Osteoblast (primary cell): ENCODE measurements around the gene TMEM106C. TPM values are rescaled to one million over a fixed set of nuclear protein-coding genes. Genes with fewer than 3 reads are reported as not detected.

Source experiments
- DNase-seq: peaks from one replicate; pipeline ENCODE4 v3.0.0; 2011; ENCODE audit warnings: low spot score, mixed read lengths; ENCODE audit not compliant: insufficient read length; ENCODE audit errors: missing footprints
- H2AFZ ChIP-seq: 2 replicates; pipeline ENCODE4 v1.6.0; 2011; ENCODE audit warnings: mild to moderate bottlenecking, low read length
- H3K27ac ChIP-seq: 2 replicates; pipeline ENCODE4 v1.5.1; 2011; ENCODE audit warnings: mild to moderate bottlenecking, low read depth, low read length, moderate library complexity
- H3K27me3 ChIP-seq: 2 replicates; pipeline ENCODE4 v1.6.0; 2012; ENCODE audit warnings: mild to moderate bottlenecking, control low read depth, inconsistent platforms, low read length, moderate library complexity; ENCODE audit not compliant: insufficient read depth
- H3K36me3 ChIP-seq: 2 replicates; pipeline ENCODE4 v1.5.1; 2011; ENCODE audit warnings: mild to moderate bottlenecking, low read length, control low read depth, moderate library complexity; ENCODE audit not compliant: insufficient read depth
- H3K4me1 ChIP-seq: 2 replicates; pipeline ENCODE4 v1.5.1; 2011; ENCODE audit warnings: mild to moderate bottlenecking, low read length, control low read depth, moderate library complexity; ENCODE audit not compliant: insufficient read depth
- H3K4me2 ChIP-seq: 2 replicates; pipeline ENCODE4 v1.6.0; 2011; ENCODE audit warnings: mild to moderate bottlenecking, low read length; ENCODE audit not compliant: insufficient read depth
- H3K4me3 ChIP-seq: fragments of 200-600 bp; sonication (generic); 3 replicates; pipeline ENCODE4 v1.5.1; 2012; ENCODE audit warnings: mild to moderate bottlenecking, low read length, inconsistent platforms; ENCODE audit not compliant: insufficient read depth
- H3K79me2 ChIP-seq: 2 replicates; pipeline ENCODE4 v1.6.0; 2012; ENCODE audit warnings: mild to moderate bottlenecking, low read length, control low read depth, inconsistent platforms; ENCODE audit not compliant: insufficient read depth
- H3K9me3 ChIP-seq: 2 replicates; pipeline ENCODE4 v1.5.1; 2011; ENCODE audit warnings: low read depth, low read length, control low read depth
- H4K20me1 ChIP-seq: 2 replicates; pipeline ENCODE4 v1.6.0; 2012; ENCODE audit warnings: mild to moderate bottlenecking, low read length, control low read depth; ENCODE audit not compliant: insufficient read depth
- CTCF ChIP-seq: IDR thresholded peaks from 2 replicates; pipeline ENCODE4 v1.5.1; 2011; ENCODE audit warnings: mild to moderate bottlenecking, low read depth, low read length, moderate library complexity; ENCODE audit errors: extremely low read depth
- total RNA-seq: library from RNA; depleted of rRNA; stranded (reverse); fragments of >200 nt; gene quantifications from 2 replicates; pipeline ENCODE4 v1.2.3, GENCODE V29; 2012

TMEM106C gene
- total RNA-seq, 1 donor: 57.5 TPM

DNA sequence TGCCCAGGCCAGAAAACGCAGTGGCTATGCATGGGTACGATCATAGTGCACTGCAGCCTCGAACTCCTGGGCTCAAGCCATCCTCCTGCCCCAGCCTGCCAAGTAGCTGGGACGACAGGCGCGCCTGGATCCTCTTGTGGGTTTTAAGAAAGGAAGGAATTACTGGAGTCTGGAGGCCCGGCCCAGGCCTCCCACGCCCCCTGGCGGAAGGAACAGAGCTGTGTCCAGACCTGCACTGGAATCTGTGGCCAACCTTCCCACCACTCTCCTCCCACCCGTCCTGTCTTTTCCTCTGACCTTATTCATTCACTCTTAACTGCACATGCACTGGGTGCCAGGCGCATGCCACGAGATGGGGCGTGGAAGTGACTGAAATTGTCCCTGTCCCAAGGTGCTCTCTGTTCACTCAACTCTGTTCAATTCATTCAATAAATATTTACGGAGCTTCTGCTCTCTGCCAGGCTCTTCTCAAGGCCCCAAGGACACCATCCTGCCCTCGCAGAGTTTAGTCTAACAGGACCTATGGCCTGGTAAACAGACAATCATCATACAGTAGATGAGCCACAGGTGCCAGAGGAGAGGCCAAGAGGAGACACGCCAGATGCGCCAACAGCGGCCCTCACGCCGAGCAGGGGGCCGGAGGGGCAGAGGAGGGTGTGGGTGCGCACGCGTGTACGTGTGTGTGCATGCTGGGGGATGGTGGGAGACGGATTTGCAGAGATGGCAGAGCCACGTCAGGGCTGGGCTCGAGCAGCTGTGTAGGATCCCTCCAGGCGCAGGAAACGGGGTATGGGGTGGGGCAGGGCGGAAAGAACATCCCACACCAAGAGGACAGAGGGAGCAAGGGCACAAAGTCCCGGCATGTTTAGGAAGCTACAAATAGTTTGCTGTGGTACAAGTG is 13.7 kb upstream of the TMEM106C start:
- peaks cover 23% of the 10 kb centered on the region for H3K27me3 ChIP-seq
- TF ChIP-seq CTCF: peak; percentile 93
- no peaks in the 10 kb centered on the region for H3K79me2 ChIP-seq
- no peaks in the 10 kb centered on the region for H3K9me3 ChIP-seq
- no peaks in the 10 kb centered on the region for H4K20me1 ChIP-seq
- peak overlapping the region; percentile 3 for H3K4me3 ChIP-seq
- H3K4me1 ChIP-seq: peaks cover 6% of the 10 kb centered on the region
- H3K36me3 ChIP-seq: no peaks in the 10 kb centered on the region
- no peak overlapping the region for H3K27ac ChIP-seq
- DNase-seq: peak; percentile 99
- H2AFZ ChIP-seq: no peak overlapping the region
- peak overlapping the region; percentile 47 for H3K4me2 ChIP-seq

- no peak overlapping the region for H3K27ac ChIP-seq
These were observed 12.4 kb upstream of the TMEM106C start for GRCh38 chr12:47950856-47951468.

DNA sequence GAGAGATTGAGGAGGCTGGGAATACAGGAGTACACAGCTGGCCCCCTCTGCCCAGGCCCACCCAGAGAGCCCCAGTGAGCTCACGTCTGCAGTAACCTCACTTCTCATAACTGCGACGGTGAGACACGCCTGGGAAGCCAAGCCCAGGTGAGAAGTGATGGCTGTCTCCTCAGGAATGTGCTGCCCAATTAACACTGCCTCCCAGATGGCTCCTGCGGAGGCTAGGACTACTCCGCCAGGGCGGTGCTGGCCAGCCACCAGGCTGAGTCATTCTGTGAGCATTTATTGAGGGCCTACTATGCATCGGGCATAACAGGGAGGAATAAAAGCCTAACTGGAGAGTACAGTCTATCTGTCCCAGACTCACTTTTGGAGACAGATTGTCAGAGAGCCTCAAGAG is 9.3 kb upstream of the TMEM106C start:
- H3K9me3 ChIP-seq: no peaks in the 10 kb centered on the region
- TF ChIP-seq CTCF: no peak
- H3K27me3 ChIP-seq: peaks cover 33% of the 10 kb centered on the region
- H3K27ac ChIP-seq: no peak overlapping the region
- H3K36me3 ChIP-seq: no peaks in the 10 kb centered on the region
- H2AFZ ChIP-seq: no peak overlapping the region
- peak; percentile 37 for DNase-seq
- H3K79me2 ChIP-seq: no peaks in the 10 kb centered on the region
- peaks cover 3% of the 10 kb centered on the region for H3K4me1 ChIP-seq
- no peaks in the 10 kb centered on the region for H4K20me1 ChIP-seq
- H3K4me2 ChIP-seq: no peak overlapping the region
- H3K4me3 ChIP-seq: no peak overlapping the region

More at GRCh38 chr12:47950856-47951468, 12.4 kb upstream of the TMEM106C start:
- Histone ChIP-seq H3K4me3 (no peak overlapping the region), H3K4me1 (peaks cover 6% of the 10 kb centered on the region), H3K27me3 (peaks cover 33% of the 10 kb centered on the region), H3K9me3 (no peaks in the 10 kb centered on the region), H3K79me2 (no peaks in the 10 kb centered on the region), H4K20me1 (no peaks in the 10 kb centered on the region), H3K36me3 (no peaks in the 10 kb centered on the region), H2AFZ (no peak overlapping the region), H3K4me2 (no peak overlapping the region)
- TF ChIP-seq CTCF: no peak
- peak; percentile 84 for DNase-seq

GRCh38 chr12:47954467-47955045 is 8.8 kb upstream of the TMEM106C start:
- H3K4me2 ChIP-seq: no peak overlapping the region
- peaks cover 33% of the 10 kb centered on the region for H3K27me3 ChIP-seq
- H3K9me3 ChIP-seq: no peaks in the 10 kb centered on the region
- no peaks in the 10 kb centered on the region for H3K4me1 ChIP-seq
- H4K20me1 ChIP-seq: no peaks in the 10 kb centered on the region
- H3K36me3 ChIP-seq: no peaks in the 10 kb centered on the region
- H2AFZ ChIP-seq: no peak overlapping the region
- no peaks in the 10 kb centered on the region for H3K79me2 ChIP-seq
- no peak for TF ChIP-seq CTCF
- H3K4me3 ChIP-seq: no peak overlapping the region
- DNase-seq: no peak
- no peak overlapping the region for H3K27ac ChIP-seq
